B cell (primary cell): Measurements from ENCODE around the gene HOXD3. TPM values are rescaled to one million over a fixed set of nuclear protein-coding genes. Genes with fewer than 3 reads are reported as not detected.

Source experiments
- ATAC-seq: fragments of 200-7000 bp; cut with Tn5 transposase; one replicate; pipeline ENCODE4 v1.10.0; 2021; ENCODE audit warnings: low read depth, mild to moderate bottlenecking, moderate number of reproducible peaks, moderate library complexity
- CTCF ChIA-PET: fragments of 350-600 bp; sonication (Branson Sonifier 250); formaldehyde crosslinking; loops from one replicate; lab custom pipeline; 2021; ENCODE audit warnings: antibody characterized with exemption, inconsistent platforms; lab: Charles Lee
- POLR2A ChIA-PET: fragments of 350-600 bp; sonication (Branson Sonifier 250); formaldehyde crosslinking; loops from one replicate; lab custom pipeline; 2021; ENCODE audit warnings: antibody characterized with exemption; lab: Charles Lee
- DNase-seq: peaks from one replicate; pipeline ENCODE4 v3.0.0; 2013
- H2AFZ ChIP-seq: 2 replicates; pipeline ENCODE4 v1.6.1; 2012; ENCODE audit warnings: mild to moderate bottlenecking, low read depth, low read length; ENCODE audit not compliant: insufficient read depth, poor library complexity, severe bottlenecking
- H3K27ac ChIP-seq, 2 donors: 1 replicate in 1 of 2; 2 replicates in 1 of 2; pipeline ENCODE4 v1.5.1; 2012 to 2013; ENCODE audit warnings: low read length in 2 of 2, mild to moderate bottlenecking in 2 of 2, moderate library complexity in 1 of 2
- H3K27me3 ChIP-seq, 4 experiments: fragments of 200-600 bp in 1 of 4; sonication (generic) in 1 of 4; replicated peaks in 1 of 4; 1 replicate in 2 of 4; 2 replicates in 2 of 4; pipeline versions ENCODE4 v1.6.1 to v1.7.0; 2013 to 2016; ENCODE audit warnings: low read length in 3 of 4, mild to moderate bottlenecking in 2 of 4, mixed read lengths in 1 of 4, moderate library complexity in 1 of 4; ENCODE audit not compliant: insufficient read depth in 4 of 4, control insufficient read depth in 3 of 4; ENCODE audit errors: control extremely low read depth in 1 of 4
- H3K36me3 ChIP-seq, 2 experiments: replicated peaks in 1 of 2; 1 replicate in 1 of 2; 2 replicates in 1 of 2; pipeline versions ENCODE4 v1.6.1 to v1.7.1; 2013; ENCODE audit warnings: low read length in 1 of 2; ENCODE audit not compliant: insufficient read depth in 2 of 2, control insufficient read depth in 1 of 2; ENCODE audit errors: control extremely low read depth in 1 of 2, extremely low read depth in 1 of 2
- H3K4me1 ChIP-seq, 2 donors: fragments of 200-600 bp in 1 of 2; sonication (generic) in 1 of 2; 1 replicate in 1 of 2; 2 replicates in 1 of 2; pipeline versions ENCODE4 v1.5.1 to v1.6.1; 2013 to 2017; ENCODE audit warnings: low read length in 2 of 2; ENCODE audit not compliant: control insufficient read depth in 2 of 2, insufficient read depth in 2 of 2
- H3K4me2 ChIP-seq: replicated peaks from 2 replicates; pipeline ENCODE3; 2012; ENCODE audit warnings: mild to moderate bottlenecking, low read depth, low read length; ENCODE audit not compliant: poor library complexity, severe bottlenecking
- H3K4me3 ChIP-seq, 5 experiments: fragments of 200-600 bp in 1 of 5; sonication (generic) in 1 of 5; 1 replicate in 3 of 5; 2 replicates in 2 of 5; pipeline versions ENCODE4 v1.5.1 to v1.7.0; 2011 to 2016; ENCODE audit warnings: low read length in 4 of 5, mild to moderate bottlenecking in 4 of 5, low read depth in 2 of 5, control low read depth in 1 of 5, moderate library complexity in 1 of 5; ENCODE audit not compliant: insufficient read depth in 1 of 5; ENCODE audit errors: control extremely low read depth in 1 of 5, extremely low read depth in 1 of 5
- H3K79me2 ChIP-seq: fragments of 200-600 bp; sonication (generic); one replicate; pipeline ENCODE4 v1.6.0; 2016; ENCODE audit warnings: low read length; ENCODE audit not compliant: control insufficient read depth, insufficient read depth
- H3K9ac ChIP-seq: fragments of 200-600 bp; sonication (generic); 2 replicates; pipeline ENCODE4 v1.6.1; 2017; ENCODE audit warnings: mild to moderate bottlenecking, low read length, moderate library complexity
- H3K9me3 ChIP-seq, 3 donors: one replicate each; pipeline versions ENCODE4 v1.6.1 to v1.7.1; 2013; ENCODE audit warnings: low read length in 2 of 3; ENCODE audit not compliant: control insufficient read depth in 2 of 3, insufficient read depth in 1 of 3; ENCODE audit errors: control extremely low read depth in 1 of 3
- H4K20me1 ChIP-seq: 2 replicates; pipeline ENCODE4 v1.6.0; 2012; ENCODE audit warnings: mild to moderate bottlenecking, low read length; ENCODE audit not compliant: insufficient read depth, control insufficient read depth, poor library complexity, severe bottlenecking
- H3K27ac Mint-ChIP-seq: one replicate; pipeline ENCODE4 v1.8.0; 2021; ENCODE audit warnings: mixed read lengths
- H3K27me3 Mint-ChIP-seq: one replicate; pipeline ENCODE4 v1.8.0; 2021; ENCODE audit warnings: mixed read lengths
- H3K4me1 Mint-ChIP-seq: one replicate; pipeline ENCODE4 v1.8.0; 2021; ENCODE audit warnings: mixed read lengths
- H3K4me3 Mint-ChIP-seq: one replicate; pipeline ENCODE4 v1.8.0; 2021; ENCODE audit warnings: mixed read lengths
- H3K9me3 Mint-ChIP-seq: one replicate; pipeline ENCODE4 v1.8.0; 2022; ENCODE audit warnings: mixed read lengths; ENCODE audit not compliant: insufficient read depth
- CTCF ChIP-seq: fragments of 200-600 bp; IDR thresholded peaks from one replicate; pipeline ENCODE4 v1.8.0; 2022; ENCODE audit warnings: antibody characterized with exemption, mild to moderate bottlenecking
- EZH2 ChIP-seq: IDR thresholded peaks from 2 replicates; pipeline ENCODE4 v1.6.1; 2012; ENCODE audit warnings: borderline replicate concordance, low read depth, mild to moderate bottlenecking, moderate library complexity, low read length; ENCODE audit not compliant: insufficient read depth, poor library complexity, severe bottlenecking
- WGBS: methylation state at CpG from one replicate; pipeline ENCODE4 v1.1.5; 2013; ENCODE audit warnings: missing lambda C conversion rate; ENCODE audit not compliant: insufficient coverage; 5-methylcytosine and 5-hydroxymethylcytosine counted together
- intact Hi-C: fragments of 100-400 bp; cut with micrococcal nuclease; formaldehyde crosslinking; loops from one replicate; pipeline ENCODE4 v1.10.0; 2022
- polyA plus RNA-seq: library from polyadenylated mRNA; depleted of rRNA; stranded (reverse); fragments of >200 nt; gene quantifications from 2 replicates; pipeline ENCODE4 v1.2.3, GENCODE V29; 2012
- total RNA-seq, 2 donors: library from RNA; stranded (reverse); fragments of 120-200 nt in 1 of 2; gene quantifications; 1 replicate in 1 of 2; 2 replicates in 1 of 2; pipeline versions ENCODE4 v1.2.3 to v1.2.4, GENCODE V29; 2013 to 2022

HOXD3 gene
- total and polyA plus RNA-seq, 2 donors (not counting 1 experiment from before 2014, with no cell fraction given), result not detected

GRCh38 chr2:176145085-176145969 lies 11.8 kb upstream of the HOXD3 start:
- ATAC-seq (no peak), DNase-seq (no peak)
- no peak overlapping the region for H3K4me2 ChIP-seq
- H3K4me1 Mint-ChIP-seq, result peaks cover 7% of the 10 kb centered on the region
- H3K27me3 Mint-ChIP-seq, result peaks cover 76% of the 10 kb centered on the region
- H3K4me1 ChIP-seq, result peaks cover 7 to 13% of the 10 kb centered on the region in 2 donors
- no peak overlapping the region for H2AFZ ChIP-seq
- no peak overlapping the region for H3K27ac ChIP-seq
- no peaks in the 10 kb centered on the region for H3K9me3 Mint-ChIP-seq
- H4K20me1 ChIP-seq, result no peaks in the 10 kb centered on the region
- no peak overlapping the region for H3K9ac ChIP-seq
- H3K27me3 ChIP-seq, result peaks cover 0 to 92% (median 60%) of the 10 kb centered on the region in 4 experiments
- 43% methylated on average over 1 of the region's 4 CpGs for WGBS
- no peak overlapping the region for H3K4me3 ChIP-seq
- CTCF ChIA-PET, result interaction anchor here (0.7 kb wide), 2 partner anchors 233 to 310 kb away, joined by 3 read pairs; no protein-coding TSS in a partner anchor
- H3K27ac Mint-ChIP-seq, result no peak overlapping the region
- intact Hi-C loops, result no loop called here
- no peaks in the 10 kb centered on the region for H3K36me3 ChIP-seq
- TF ChIP-seq EZH2, result no peak
- TF ChIP-seq CTCF, result no peak
- peaks cover 0 to 21% (median 0%) of the 10 kb centered on the region in 3 donors for H3K9me3 ChIP-seq
- POLR2A ChIA-PET, result no interaction called here
- H3K4me3 Mint-ChIP-seq, result no peak overlapping the region
- H3K79me2 ChIP-seq, result no peaks in the 10 kb centered on the region

GRCh38 chr2:176146101-176146500 lies 11.0 kb upstream of the HOXD3 start:
- H3K27ac Mint-ChIP-seq, result no peak overlapping the region
- ChIA-PET POLR2A (no interaction called here), CTCF (interaction anchor here (0.7 kb wide), 2 partner anchors 232 to 309 kb away, joined by 3 read pairs; no protein-coding TSS in a partner anchor)

More at GRCh38 chr2:176146101-176146500, 11.0 kb upstream of the HOXD3 start:
- H3K27me3 Mint-ChIP-seq, result peaks cover 80% of the 10 kb centered on the region
- Histone ChIP-seq H3K9ac (no peak overlapping the region), H2AFZ (no peak overlapping the region), H3K79me2 (no peaks in the 10 kb centered on the region), H4K20me1 (no peaks in the 10 kb centered on the region), H3K36me3 (no peaks in the 10 kb centered on the region), H3K4me3 (no peak overlapping the region), H3K4me1 (peaks cover 0 to 5% of the 10 kb centered on the region in 2 donors), H3K4me2 (no peak overlapping the region), H3K27ac (no peak overlapping the region), H3K27me3 (peaks cover 0 to 92% (median 60%) of the 10 kb centered on the region in 4 experiments), H3K9me3 (peaks cover 0 to 19% (median 0%) of the 10 kb centered on the region in 3 donors)
- DNase-seq (no peak), ATAC-seq (no peak)
- no peaks in the 10 kb centered on the region for H3K9me3 Mint-ChIP-seq
- no peak overlapping the region for H3K4me3 Mint-ChIP-seq
- WGBS, result 14% methylated on average over 2 of the region's 6 CpGs
- peaks cover 4% of the 10 kb centered on the region for H3K4me1 Mint-ChIP-seq
- no peak for TF ChIP-seq CTCF
- no peak for TF ChIP-seq EZH2
- intact Hi-C loops, result no loop called here
